ENCODE data around the gene KLHDC10.

GRCh38 chr7:130127821-130128317, 57.5 kb downstream of the KLHDC10 start:
- TF ChIP-seq TAF1 (IDR thresholded peaks at IDR 0.05; ENCODE audit: low read depth) = no peak
- no peak for TF ChIP-seq POLR2AphosphoS5 (IDR thresholded peaks at IDR 0.05)
- no peak for TF ChIP-seq CTCF (IDR thresholded peaks at IDR 0.05; ENCODE audit: poor library complexity, severe bottlenecking)
- TF ChIP-seq REST (IDR thresholded peaks at IDR 0.05; ENCODE audit: borderline replicate concordance) = no peak
- no peak for TF ChIP-seq EZH2 (IDR thresholded peaks at IDR 0.05; ENCODE audit: borderline replicate concordance, insufficient read depth, low read length, poor library complexity, severe bottlenecking)
- TF ChIP-seq EP300 (conservative IDR thresholded peaks at IDR 0.05; ENCODE audit: poor library complexity, severe bottlenecking) = no peak
- no peak for TF ChIP-seq SMC3 (conservative IDR thresholded peaks at IDR 0.05; ENCODE audit: poor library complexity)
- no peak for TF ChIP-seq RAD21 (conservative IDR thresholded peaks at IDR 0.05)
